Measurements from ENCODE around the gene GRM8. TPM values are rescaled to one million over a fixed set of nuclear protein-coding genes. Genes with fewer than 3 reads are reported as not detected.

The GRM8 gene
- total RNA-seq, 4 donors from 2014 or later: 0.11 TPM; not detected in 3

- intact Hi-C loops (cut with DNase I): no loop called here
- Histone ChIP-seq H3K27me3 (peaks cover 0 to 7% (median 0%) of the 10 kb centered on the region in 4 donors), H3K4me3 (no peak overlapping the region), H3K36me3 (no peaks in the 10 kb centered on the region), H3K4me1 (no peaks in the 10 kb centered on the region), H3K27ac (replicated peaks in 1 of 4) (no peak overlapping the region), H3K9me3 (no peaks in the 10 kb centered on the region)
- no peak for DNase-seq (ENCODE audit: extremely low spot score)
- WGBS: 39% methylated on average over 3 of the region's 3 CpGs
- TF ChIP-seq CTCF (IDR thresholded peaks at IDR 0.05): no peak
- no peak for TF ChIP-seq POLR2A (IDR thresholded peaks at IDR 0.05; ENCODE audit: low read depth)
- no peak for TF ChIP-seq EP300 (IDR thresholded peaks at IDR 0.05)
Measured at GRCh38 chr7:127114742-127115265, 137.9 kb downstream of the GRM8 start.

- no peak overlapping the region for H3K27ac ChIP-seq (replicated peaks in 1 of 4)
- H3K36me3 ChIP-seq: no peaks in the 10 kb centered on the region
- DNase-seq (ENCODE audit: extremely low spot score): no peak
- no peaks in the 10 kb centered on the region for H3K4me1 ChIP-seq
- H3K9me3 ChIP-seq: peaks cover 0 to 11% (median under 1%) of the 10 kb centered on the region in 4 donors
- intact Hi-C loops (cut with DNase I): loop anchor here (5.0 kb wide), 1 partner anchor 145 kb away; the partner anchor contains the start of gene GRM8
- WGBS: 19% methylated on average over 5 of the region's 5 CpGs
- H3K4me3 ChIP-seq: no peak overlapping the region
- peaks cover 0 to 11% (median 0%) of the 10 kb centered on the region in 4 donors for H3K27me3 ChIP-seq
- TF ChIP-seq POLR2AphosphoS5 (IDR thresholded peaks at IDR 0.05): no peak
- no peak for TF ChIP-seq POLR2A (IDR thresholded peaks at IDR 0.05; ENCODE audit: low read depth)
- TF ChIP-seq EP300 (IDR thresholded peaks at IDR 0.05): no peak
- TF ChIP-seq CTCF (IDR thresholded peaks at IDR 0.05): peak in 2 of 3 experiments; percentile 21 to 26
Measured at GRCh38 chr7:127107601-127108007, 145.1 kb downstream of the GRM8 start.

DNA sequence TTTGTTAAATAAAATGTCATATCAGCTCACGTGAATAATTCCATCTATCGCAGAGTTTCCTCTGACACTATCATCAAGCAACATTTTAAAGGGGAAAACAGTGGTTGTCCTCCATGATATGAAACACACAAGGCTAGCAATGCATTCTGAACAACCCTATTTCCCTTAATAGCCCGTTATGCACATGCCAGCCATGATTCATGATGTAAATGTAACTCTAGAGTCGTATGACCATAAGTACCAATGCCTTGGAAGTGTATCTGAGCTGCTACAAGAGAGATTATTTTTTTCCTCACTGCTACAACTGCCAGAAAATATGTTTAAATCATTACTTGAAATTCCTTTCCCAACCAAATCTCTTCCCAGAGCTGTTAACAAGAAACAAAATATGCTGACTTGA is 159.4 kb downstream of the GRM8 start:
- H3K4me1 ChIP-seq: no peaks in the 10 kb centered on the region
- no peaks in the 10 kb centered on the region for H3K27me3 ChIP-seq
- TF ChIP-seq POLR2A (IDR thresholded peaks at IDR 0.05; ENCODE audit: low read depth) (no peak), EP300 (IDR thresholded peaks at IDR 0.05) (no peak), POLR2AphosphoS5 (IDR thresholded peaks at IDR 0.05) (no peak), CTCF (IDR thresholded peaks at IDR 0.05) (no peak)
- H3K4me3 ChIP-seq: no peak overlapping the region
- no peaks in the 10 kb centered on the region for H3K36me3 ChIP-seq
- no peak overlapping the region for H3K27ac ChIP-seq (replicated peaks in 1 of 4)
- intact Hi-C loops (cut with DNase I): no loop called here
- WGBS: 74% methylated on average over 4 of the region's 4 CpGs
- H3K9me3 ChIP-seq: no peaks in the 10 kb centered on the region
- DNase-seq (ENCODE audit: extremely low spot score): no peak

- 97% methylated on average over 18 of the region's 18 CpGs for WGBS
- no peak for TF ChIP-seq CTCF (IDR thresholded peaks at IDR 0.05)
- no peak for TF ChIP-seq EP300 (IDR thresholded peaks at IDR 0.05)
- TF ChIP-seq POLR2A (IDR thresholded peaks at IDR 0.05; ENCODE audit: low read depth): no peak
- TF ChIP-seq POLR2AphosphoS5 (IDR thresholded peaks at IDR 0.05): no peak
- Histone ChIP-seq H3K27ac (replicated peaks in 1 of 4) (no peak overlapping the region), H3K4me3 (no peak overlapping the region), H3K4me1 (no peaks in the 10 kb centered on the region), H3K27me3 (no peaks in the 10 kb centered on the region), H3K36me3 (no peaks in the 10 kb centered on the region), H3K9me3 (no peaks in the 10 kb centered on the region)
- DNase-seq (ENCODE audit: extremely low spot score): no peak
- intact Hi-C loops (cut with DNase I): no loop called here
Measured at GRCh38 chr7:127091620-127092019, 161.1 kb downstream of the GRM8 start.

DNA sequence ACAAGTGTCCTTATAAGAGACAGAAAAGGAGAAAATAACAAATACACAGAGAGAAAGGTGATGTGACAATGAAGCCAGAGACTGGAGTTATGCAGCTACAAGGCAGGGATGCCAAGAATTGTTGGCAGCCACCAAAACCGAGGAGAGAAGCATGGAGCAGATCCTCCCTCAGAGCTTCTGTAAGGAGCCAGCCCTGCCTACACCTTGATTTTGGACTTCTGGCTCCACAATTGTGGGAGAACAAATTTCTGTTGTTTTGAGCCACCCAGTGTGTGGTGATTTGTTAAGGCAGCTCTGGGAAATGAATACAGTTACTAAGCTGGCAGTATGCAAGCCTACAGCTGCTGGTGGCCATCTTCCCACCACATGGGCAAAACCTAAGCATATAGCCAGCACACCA is 163.6 kb downstream of the GRM8 start:
- Histone ChIP-seq H3K36me3 (no peaks in the 10 kb centered on the region), H3K4me1 (no peaks in the 10 kb centered on the region), H3K9me3 (no peaks in the 10 kb centered on the region), H3K27me3 (no peaks in the 10 kb centered on the region), H3K27ac (replicated peaks in 1 of 4) (no peak overlapping the region), H3K4me3 (no peak overlapping the region)
- TF ChIP-seq EP300 (IDR thresholded peaks at IDR 0.05) (no peak), CTCF (IDR thresholded peaks at IDR 0.05) (no peak), POLR2AphosphoS5 (IDR thresholded peaks at IDR 0.05) (no peak), POLR2A (IDR thresholded peaks at IDR 0.05; ENCODE audit: low read depth) (no peak)
- whole genome bisulfite sequencing: 50% methylated on average over 1 of the region's 1 CpG
- no peak for DNase-seq (ENCODE audit: extremely low spot score)
- intact Hi-C loops (cut with DNase I): no loop called here
